PFSK-1 (cell line): ENCODE data around the gene CCDC7.

Source experiments
- FOXP2 ChIP-seq: optimal IDR thresholded peaks from 2 replicates; pipeline ENCODE3; 2011; ENCODE audit warnings: borderline replicate concordance, control low read depth, inconsistent platforms; ENCODE audit not compliant: insufficient read depth; ENCODE audit errors: extremely low read length, extremely low read depth
- POLR2AphosphoS5 ChIP-seq: IDR thresholded peaks from 2 replicates; pipeline ENCODE4 v1.6.1; 2012; ENCODE audit warnings: low read depth, mild to moderate bottlenecking, control low read depth, low read length, moderate library complexity
- SIN3A ChIP-seq: IDR thresholded peaks from 2 replicates; pipeline ENCODE4 v1.6.1; 2012; ENCODE audit warnings: mild to moderate bottlenecking, low read length, moderate library complexity, borderline replicate concordance; ENCODE audit not compliant: insufficient read depth
- TAF1 ChIP-seq: IDR thresholded peaks from 2 replicates; pipeline ENCODE4 v1.6.1; 2012; ENCODE audit warnings: low read length, control low read depth, borderline replicate concordance; ENCODE audit not compliant: insufficient read depth
- TF ChIP-seq, protein P1 (sequence below), 2 experiments: IDR thresholded peaks; 2 replicates each; pipeline versions ENCODE4 v1.6.1 to v1.8.0; 2011 to 2012; ENCODE audit warnings: low read depth in 2 of 2, low read length in 2 of 2, control low read depth in 1 of 2, inconsistent platforms in 1 of 2, mild to moderate bottlenecking in 1 of 2, moderate library complexity in 1 of 2; ENCODE audit not compliant: insufficient read depth in 1 of 2

DNA sequence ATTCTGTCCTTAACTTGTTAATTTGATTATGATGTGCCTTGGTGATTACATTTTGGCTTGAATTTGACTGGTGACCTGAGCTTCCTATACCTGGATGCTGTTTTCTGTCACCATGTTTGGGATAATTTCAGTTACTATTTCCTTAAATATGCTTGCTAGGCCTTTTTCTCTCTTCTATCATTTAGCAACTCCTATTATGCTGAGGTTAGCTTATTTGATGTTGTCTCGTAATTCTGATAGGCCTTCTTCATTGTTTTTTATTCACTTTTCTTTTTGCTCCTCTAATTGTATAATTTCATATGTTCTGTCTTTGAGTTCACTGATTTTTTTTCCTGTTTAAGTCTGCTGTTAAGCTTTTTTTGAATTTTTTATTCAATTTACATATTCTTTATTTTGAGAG lies 327.2 kb downstream of the CCDC7 start:
- TF ChIP-seq, protein P1, sequence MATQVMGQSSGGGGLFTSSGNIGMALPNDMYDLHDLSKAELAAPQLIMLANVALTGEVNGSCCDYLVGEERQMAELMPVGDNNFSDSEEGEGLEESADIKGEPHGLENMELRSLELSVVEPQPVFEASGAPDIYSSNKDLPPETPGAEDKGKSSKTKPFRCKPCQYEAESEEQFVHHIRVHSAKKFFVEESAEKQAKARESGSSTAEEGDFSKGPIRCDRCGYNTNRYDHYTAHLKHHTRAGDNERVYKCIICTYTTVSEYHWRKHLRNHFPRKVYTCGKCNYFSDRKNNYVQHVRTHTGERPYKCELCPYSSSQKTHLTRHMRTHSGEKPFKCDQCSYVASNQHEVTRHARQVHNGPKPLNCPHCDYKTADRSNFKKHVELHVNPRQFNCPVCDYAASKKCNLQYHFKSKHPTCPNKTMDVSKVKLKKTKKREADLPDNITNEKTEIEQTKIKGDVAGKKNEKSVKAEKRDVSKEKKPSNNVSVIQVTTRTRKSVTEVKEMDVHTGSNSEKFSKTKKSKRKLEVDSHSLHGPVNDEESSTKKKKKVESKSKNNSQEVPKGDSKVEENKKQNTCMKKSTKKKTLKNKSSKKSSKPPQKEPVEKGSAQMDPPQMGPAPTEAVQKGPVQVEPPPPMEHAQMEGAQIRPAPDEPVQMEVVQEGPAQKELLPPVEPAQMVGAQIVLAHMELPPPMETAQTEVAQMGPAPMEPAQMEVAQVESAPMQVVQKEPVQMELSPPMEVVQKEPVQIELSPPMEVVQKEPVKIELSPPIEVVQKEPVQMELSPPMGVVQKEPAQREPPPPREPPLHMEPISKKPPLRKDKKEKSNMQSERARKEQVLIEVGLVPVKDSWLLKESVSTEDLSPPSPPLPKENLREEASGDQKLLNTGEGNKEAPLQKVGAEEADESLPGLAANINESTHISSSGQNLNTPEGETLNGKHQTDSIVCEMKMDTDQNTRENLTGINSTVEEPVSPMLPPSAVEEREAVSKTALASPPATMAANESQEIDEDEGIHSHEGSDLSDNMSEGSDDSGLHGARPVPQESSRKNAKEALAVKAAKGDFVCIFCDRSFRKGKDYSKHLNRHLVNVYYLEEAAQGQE (IDR thresholded peaks at IDR 0.05; ENCODE audit: insufficient read depth in 1 of 2, low read depth in 2 of 2, low read length in 2 of 2), result no peak
- TF ChIP-seq POLR2AphosphoS5, result no peak
- TF ChIP-seq SIN3A, result no peak
- TF ChIP-seq FOXP2, result no peak
- TF ChIP-seq TAF1, result no peak
